Endothelial cell of hepatic sinusoid (primary cell): ENCODE results near the gene ZNF592.
"Not testable (repeated sequence)": the region's sequence is repeated elsewhere in the genome, so short reads cannot be mapped to it uniquely, and the experiment has no call there.

Source experiments
- in situ Hi-C: cut with HindIII; loops from 2 replicates; pipeline ENCODE4 v1.10.0; 2017; ENCODE audit warnings: low sequenced_read_pairs

ZNF592 gene

GRCh38 chr15:84740691-84741090 is 7.7 kb upstream of the ZNF592 start:
- in situ Hi-C loops = loop anchor here (5.0 kb wide), 2 partner anchors 67 to 78 kb away; no protein-coding TSS in a partner anchor

GRCh38 chr15:84741121-84741520 is 7.3 kb upstream of the ZNF592 start:
- in situ Hi-C loops = loop anchor here (5.0 kb wide), 2 partner anchors 66 to 79 kb away; no protein-coding TSS in a partner anchor

- in situ Hi-C loops = no loop called here
These were observed 747 bp upstream of the ZNF592 start for GRCh38 chr15:84747416-84748273.

- in situ Hi-C loops = no loop called here
These were observed 959 bp downstream of the ZNF592 start for GRCh38 chr15:84749111-84749991.

- in situ Hi-C loops = no loop called here
These were observed 2.2 kb downstream of the ZNF592 start for GRCh38 chr15:84750583-84751092.

GRCh38 chr15:84751721-84752120 is 3.3 kb downstream of the ZNF592 start:
- in situ Hi-C loops = not testable (repeated sequence)

GRCh38 chr15:84752195-84752594 is 3.8 kb downstream of the ZNF592 start:
- in situ Hi-C loops = no loop called here

GRCh38 chr15:84752700-84753099 is 4.3 kb downstream of the ZNF592 start:
- in situ Hi-C loops = no loop called here

- in situ Hi-C loops = not testable (repeated sequence)
These were observed 6.5 kb downstream of the ZNF592 start for GRCh38 chr15:84754889-84755288.

GRCh38 chr15:84755736-84756527 is 7.5 kb downstream of the ZNF592 start:
- in situ Hi-C loops = no loop called here

- in situ Hi-C loops = no loop called here
These were observed 10.6 kb downstream of the ZNF592 start for GRCh38 chr15:84759018-84759417.

GRCh38 chr15:84760219-84760618 is 11.8 kb downstream of the ZNF592 start:
- in situ Hi-C loops = no loop called here

GRCh38 chr15:84761607-84762131 is 13.3 kb downstream of the ZNF592 start:
- in situ Hi-C loops = no loop called here

GRCh38 chr15:84762840-84763572 is 14.6 kb downstream of the ZNF592 start:
- in situ Hi-C loops = no loop called here

- in situ Hi-C loops = no loop called here
These were observed 16.2 kb downstream of the ZNF592 start for GRCh38 chr15:84764585-84764984.

- in situ Hi-C loops = no loop called here
These were observed 16.6 kb downstream of the ZNF592 start for GRCh38 chr15:84764989-84765388.

GRCh38 chr15:84765675-84766074 is 17.3 kb downstream of the ZNF592 start:
- in situ Hi-C loops = no loop called here

GRCh38 chr15:84766461-84767035 is 18.2 kb downstream of the ZNF592 start:
- in situ Hi-C loops = no loop called here

GRCh38 chr15:84772031-84772430 is 23.6 kb downstream of the ZNF592 start:
- in situ Hi-C loops = loop anchor here (5.0 kb wide), 1 partner anchor 70 kb away; no protein-coding TSS in a partner anchor
